ENCODE measurements around the gene EPG5. TPM values are rescaled to one million over a fixed set of nuclear protein-coding genes. Genes with fewer than 3 reads are reported as not detected.

EPG5 gene
- total and polyA plus RNA-seq, 2 of the 4 experiments (the other 2 are of a cell fraction) = 37.3 to 114 TPM

DNA sequence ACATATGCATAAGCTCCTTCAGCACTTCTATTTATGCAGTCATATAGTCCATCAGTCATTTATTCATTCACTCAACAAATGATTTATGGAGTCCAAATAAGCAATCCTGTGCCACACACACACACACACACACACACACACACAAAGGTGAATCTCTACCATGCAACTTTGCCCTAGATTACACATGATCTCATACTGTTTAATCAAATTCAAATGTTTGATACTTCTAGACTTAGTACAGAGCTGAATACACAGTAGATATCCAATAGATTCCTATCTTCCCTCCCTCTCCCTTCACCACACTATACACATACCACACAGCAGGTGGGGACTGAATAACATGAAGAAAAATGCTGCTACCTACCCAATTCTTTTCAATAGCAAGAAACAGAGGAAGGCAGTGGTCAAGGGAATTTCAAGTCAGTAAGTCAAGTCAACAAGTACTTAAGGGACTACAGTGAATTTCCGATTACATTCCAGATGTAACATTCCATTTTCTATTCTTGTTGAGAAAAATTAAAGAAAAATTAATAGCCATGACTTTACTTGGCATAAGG is 65.4 kb downstream of the EPG5 start:
- no peak overlapping the region for H3K27ac ChIP-seq (ENCODE audit: insufficient read depth, low read length)
- no peaks in the 10 kb centered on the region for H4K20me1 ChIP-seq (ENCODE audit: insufficient read depth, low read length)
- H3K79me1 ChIP-seq (ENCODE audit: low read depth in 1 of 2, low read length in 2 of 2) = peaks cover 0 to 5% of the 10 kb centered on the region in 2 experiments; a peak in 1 of 4 replicates
- no peak overlapping the region for H4K91ac ChIP-seq (ENCODE audit: insufficient read depth, low read depth, low read length)
- no peak overlapping the region for H2BK15ac ChIP-seq (ENCODE audit: low read depth, low read length)
- no peak overlapping the region for H2BK5ac ChIP-seq (ENCODE audit: low read depth, low read length, poor library complexity, severe bottlenecking)
- H3K9ac ChIP-seq (ENCODE audit: low read depth, low read length) = no peak overlapping the region
- no peak overlapping the region for H2AFZ ChIP-seq (replicated peaks; ENCODE audit: low read length, poor library complexity)
- H3K4me1 ChIP-seq (ENCODE audit: control insufficient read depth, insufficient read depth, low read length) = no peaks in the 10 kb centered on the region
- H3K9me3 ChIP-seq (ENCODE audit: control insufficient read depth, insufficient read depth, low read length) = no peaks in the 10 kb centered on the region
- H3K56ac ChIP-seq (ENCODE audit: extremely low read depth, insufficient read depth, low read length) = no peak overlapping the region
- no peak for ATAC-seq (ENCODE audit: low read depth)
- H2BK120ac ChIP-seq (ENCODE audit: low read depth, low read length) = no peak overlapping the region
- no peak overlapping the region for H2AK9ac ChIP-seq (replicated peaks; ENCODE audit: low read depth, low read length, poor library complexity)
- POLR2A ChIA-PET (ENCODE audit: unreplicated experiment) = no interaction called here
- H3K4me3 ChIP-seq (ENCODE audit: insufficient read depth, low read depth, low read length) = no peak overlapping the region
- no TSS peak for BruUV-seq (replicated peaks)
- H4K8ac ChIP-seq (ENCODE audit: low read depth in 2 of 2, low read length in 2 of 2) = no peak overlapping the region
- no peak for DNase-seq
- TF ChIP-seq RCOR1 (IDR thresholded peaks at IDR 0.05; ENCODE audit: insufficient replicate concordance, low read length) = no peak
- no peak overlapping the region for H3K23ac ChIP-seq (ENCODE audit: low read depth, low read length)
- H2AK5ac ChIP-seq (ENCODE audit: low read depth, low read length) = no peak overlapping the region
- H3K4ac ChIP-seq (ENCODE audit: low read depth, low read length) = no peak overlapping the region
- dilution Hi-C loops (cut with HindIII; ENCODE audit: low sequenced_read_pairs, unreplicated experiment) (no loop called here), intact Hi-C loops (cut with micrococcal nuclease) (loop anchor here (5.0 kb wide), 1 partner anchor 186 kb away; no protein-coding TSS in a partner anchor), in situ Hi-C loops (cut with MboI; ENCODE audit: low sequenced_read_pairs) (no loop called here)
- H3K27me3 ChIP-seq (ENCODE audit: control insufficient read depth, insufficient read depth, low read length) = no peaks in the 10 kb centered on the region
- peaks cover 41% of the 10 kb centered on the region for H3K36me3 ChIP-seq (ENCODE audit: control insufficient read depth, insufficient read depth, low read length)
- no peaks in the 10 kb centered on the region for H3K9me1 ChIP-seq (ENCODE audit: insufficient read depth, low read length)
- no peak overlapping the region for H3K14ac ChIP-seq (replicated peaks; ENCODE audit: low read depth, low read length)
- H3K4me2 ChIP-seq (ENCODE audit: low read depth, low read length) = no peak overlapping the region
- H2BK20ac ChIP-seq (ENCODE audit: low read depth, low read length) = no peak overlapping the region
- no peak overlapping the region for H3K18ac ChIP-seq (ENCODE audit: low read depth, low read length)
- no peak overlapping the region for H4K5ac ChIP-seq (ENCODE audit: low read depth, low read length)
- CTCF ChIA-PET = interaction anchor here (1.1 kb wide), 1 partner anchor 8 kb away, joined by 4 read pairs; no protein-coding TSS in a partner anchor
- WGBS, 2 experiments (ENCODE audit: extremely low coverage in 2 of 2, insufficient read length in 1 of 2) = no CpG with 5 or more reads among the region's 1 CpG

Data from IMR-90 (cell line).